ENCODE results near the gene PCCA.

The PCCA gene

GRCh38 chr13:100290165-100290801, 201.4 kb downstream of the PCCA start:
- H3K9ac ChIP-seq (ENCODE audit: low read length): no peak overlapping the region
- H3F3A ChIP-seq (ENCODE audit: insufficient read depth): no peaks in the 10 kb centered on the region
- H3K9me3 ChIP-seq (ENCODE audit: insufficient read depth, low read length): no peaks in the 10 kb centered on the region
- H3K27ac ChIP-seq (ENCODE audit: low read depth, low read length): no peak overlapping the region
- H2AFZ ChIP-seq (ENCODE audit: low read depth, low read length, severe bottlenecking): no peak overlapping the region
- H3K36me3 ChIP-seq (ENCODE audit: low read length): no peaks in the 10 kb centered on the region
- H3K9me2 ChIP-seq (replicated peaks; ENCODE audit: insufficient read depth, low read length): no peaks in the 10 kb centered on the region
- no peak overlapping the region for H3K4me3 ChIP-seq (ENCODE audit: insufficient read depth, low read length, poor library complexity, severe bottlenecking)
- no peaks in the 10 kb centered on the region for H4K20me1 ChIP-seq (ENCODE audit: low read depth, low read length)
- H3K4me2 ChIP-seq (ENCODE audit: low read depth, low read length, poor library complexity, severe bottlenecking): no peak overlapping the region
- no peaks in the 10 kb centered on the region for H3K27me3 ChIP-seq (ENCODE audit: low read length)
- TF ChIP-seq CTCF (IDR thresholded peaks at IDR 0.05; ENCODE audit: insufficient read depth, low read length, poor library complexity, severe bottlenecking) (no peak), EZH2phosphoT487 (conservative IDR thresholded peaks at IDR 0.05; ENCODE audit: low read length) (no peak)
- no peaks in the 10 kb centered on the region for H3K79me2 ChIP-seq (ENCODE audit: insufficient read depth, low read length)

- Histone ChIP-seq H3F3A (ENCODE audit: insufficient read depth) (no peaks in the 10 kb centered on the region), H3K4me2 (ENCODE audit: low read depth, low read length, poor library complexity, severe bottlenecking) (no peak overlapping the region), H3K9ac (ENCODE audit: low read length) (no peak overlapping the region), H3K36me3 (ENCODE audit: low read length) (no peaks in the 10 kb centered on the region), H3K9me3 (ENCODE audit: insufficient read depth, low read length) (no peaks in the 10 kb centered on the region), H3K27me3 (ENCODE audit: low read length) (no peaks in the 10 kb centered on the region), H3K79me2 (ENCODE audit: insufficient read depth, low read length) (no peaks in the 10 kb centered on the region), H3K4me3 (ENCODE audit: insufficient read depth, low read length, poor library complexity, severe bottlenecking) (no peak overlapping the region), H3K9me2 (replicated peaks; ENCODE audit: insufficient read depth, low read length) (no peaks in the 10 kb centered on the region), H4K20me1 (ENCODE audit: low read depth, low read length) (no peaks in the 10 kb centered on the region), H2AFZ (ENCODE audit: low read depth, low read length, severe bottlenecking) (no peak overlapping the region), H3K27ac (ENCODE audit: low read depth, low read length) (no peak overlapping the region)
- TF ChIP-seq EZH2phosphoT487 (conservative IDR thresholded peaks at IDR 0.05; ENCODE audit: low read length): no peak
- no peak for TF ChIP-seq CTCF (IDR thresholded peaks at IDR 0.05; ENCODE audit: insufficient read depth, low read length, poor library complexity, severe bottlenecking)
These were observed 202.7 kb downstream of the PCCA start for GRCh38 chr13:100291624-100292023.

GRCh38 chr13:100297413-100297812, 208.5 kb downstream of the PCCA start:
- no peaks in the 10 kb centered on the region for H4K20me1 ChIP-seq (ENCODE audit: low read depth, low read length)
- no peaks in the 10 kb centered on the region for H3K9me2 ChIP-seq (replicated peaks; ENCODE audit: insufficient read depth, low read length)
- H3K27me3 ChIP-seq (ENCODE audit: low read length): no peaks in the 10 kb centered on the region
- H3K4me2 ChIP-seq (ENCODE audit: low read depth, low read length, poor library complexity, severe bottlenecking): no peak overlapping the region
- no peaks in the 10 kb centered on the region for H3K79me2 ChIP-seq (ENCODE audit: insufficient read depth, low read length)
- H3K9me3 ChIP-seq (ENCODE audit: insufficient read depth, low read length): no peaks in the 10 kb centered on the region
- no peaks in the 10 kb centered on the region for H3K36me3 ChIP-seq (ENCODE audit: low read length)
- H3K9ac ChIP-seq (ENCODE audit: low read length): no peak overlapping the region
- H3K27ac ChIP-seq (ENCODE audit: low read depth, low read length): no peak overlapping the region
- no peaks in the 10 kb centered on the region for H3F3A ChIP-seq (ENCODE audit: insufficient read depth)
- H3K4me3 ChIP-seq (ENCODE audit: insufficient read depth, low read length, poor library complexity, severe bottlenecking): no peak overlapping the region
- H2AFZ ChIP-seq (ENCODE audit: low read depth, low read length, severe bottlenecking): no peak overlapping the region
- no peak for TF ChIP-seq CTCF (IDR thresholded peaks at IDR 0.05; ENCODE audit: insufficient read depth, low read length, poor library complexity, severe bottlenecking)
- no peak for TF ChIP-seq EZH2phosphoT487 (conservative IDR thresholded peaks at IDR 0.05; ENCODE audit: low read length)
